GM21723 (cell line): ENCODE measurements around the gene PLGRKT.
A peak's percentile ranks its signal among the peaks of the same experiment; 100 is the strongest.
"Not testable (repeated sequence)": the region's sequence is repeated elsewhere in the genome, so short reads cannot be mapped to it uniquely, and the experiment has no call there.

Experiments used
- ATAC-seq: cut with Tn5 transposase; IDR thresholded peaks from one replicate; pipeline ENCODE4 v1.9.1; 2021; ENCODE audit warnings: mild to moderate bottlenecking, moderate library complexity; ENCODE audit not compliant: unreplicated experiment

Gene PLGRKT

DNA sequence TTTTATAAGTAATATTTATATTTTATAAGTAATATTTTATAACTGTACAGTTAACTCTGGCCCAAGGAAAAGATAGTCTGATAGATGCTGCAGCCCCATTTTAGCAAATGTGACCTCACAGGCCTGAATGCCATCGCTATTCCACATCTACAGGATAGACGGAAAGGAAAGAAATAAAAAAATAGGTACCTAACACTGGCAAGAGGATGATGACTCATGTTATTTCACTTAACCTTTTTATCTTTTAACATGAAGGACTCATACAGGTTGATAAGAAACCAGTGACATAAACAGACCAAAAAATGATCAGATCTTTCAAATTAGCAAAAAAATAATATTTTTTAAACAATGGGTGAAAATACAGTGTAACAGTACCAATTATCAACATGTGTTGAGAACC lies 15.3 kb upstream of the PLGRKT start:
- ATAC-seq, result no peak

DNA sequence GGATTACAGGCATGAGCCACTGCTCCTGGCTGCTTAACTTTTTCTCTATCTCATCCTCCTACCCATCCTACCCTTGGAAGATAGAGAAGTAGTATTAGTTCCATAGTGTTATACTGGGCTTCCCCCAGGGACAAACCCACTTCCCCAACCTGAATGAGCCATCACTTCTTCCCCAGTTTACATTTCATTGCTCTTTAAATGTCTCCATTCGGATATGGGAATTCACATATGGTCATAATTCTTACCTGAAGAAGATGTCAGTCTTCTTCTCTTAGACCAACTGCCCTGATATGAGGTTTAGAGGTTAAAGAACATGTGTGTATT lies 14.5 kb upstream of the PLGRKT start:
- no peak for ATAC-seq

DNA sequence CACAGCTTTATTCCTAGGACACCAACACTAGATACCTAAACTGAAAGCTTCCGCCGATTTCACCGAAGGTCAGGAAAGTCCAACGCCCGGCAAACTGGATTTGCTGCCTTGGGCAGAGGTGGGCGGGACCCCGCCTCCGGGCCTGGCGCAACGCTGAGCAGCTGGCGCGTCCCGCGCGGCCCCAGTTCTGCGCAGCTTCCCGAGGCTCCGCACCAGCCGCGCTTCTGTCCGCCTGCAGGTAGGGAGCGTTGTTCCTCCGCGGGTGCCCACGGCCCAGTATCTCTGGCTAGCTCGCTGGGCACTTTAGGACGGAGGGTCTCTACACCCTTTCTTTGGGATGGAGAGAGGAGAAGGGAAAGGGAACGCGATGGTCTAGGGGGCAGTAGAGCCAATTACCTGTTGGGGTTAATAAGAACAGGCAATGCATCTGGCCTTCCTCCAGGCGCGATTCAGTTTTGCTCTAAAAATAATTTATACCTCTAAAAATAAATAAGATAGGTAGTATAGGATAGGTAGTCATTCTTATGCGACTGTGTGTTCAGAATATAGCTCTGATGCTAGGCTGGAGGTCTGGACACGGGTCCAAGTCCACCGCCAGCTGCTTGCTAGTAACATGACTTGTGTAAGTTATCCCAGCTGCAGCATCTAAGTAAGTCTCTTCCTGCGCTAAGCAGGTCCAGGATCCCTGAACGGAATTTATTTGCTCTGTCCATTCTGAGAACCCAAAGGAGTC lies 12.8 kb upstream of the PLGRKT start, which contains the start of gene CD274:
Gene CD274 (plus strand): TSS at position 184 of the 733 bp plus-strand sequence. CDS start 5,572 bp downstream, outside the sequence.
- ATAC-seq, result peak; percentile 74

DNA sequence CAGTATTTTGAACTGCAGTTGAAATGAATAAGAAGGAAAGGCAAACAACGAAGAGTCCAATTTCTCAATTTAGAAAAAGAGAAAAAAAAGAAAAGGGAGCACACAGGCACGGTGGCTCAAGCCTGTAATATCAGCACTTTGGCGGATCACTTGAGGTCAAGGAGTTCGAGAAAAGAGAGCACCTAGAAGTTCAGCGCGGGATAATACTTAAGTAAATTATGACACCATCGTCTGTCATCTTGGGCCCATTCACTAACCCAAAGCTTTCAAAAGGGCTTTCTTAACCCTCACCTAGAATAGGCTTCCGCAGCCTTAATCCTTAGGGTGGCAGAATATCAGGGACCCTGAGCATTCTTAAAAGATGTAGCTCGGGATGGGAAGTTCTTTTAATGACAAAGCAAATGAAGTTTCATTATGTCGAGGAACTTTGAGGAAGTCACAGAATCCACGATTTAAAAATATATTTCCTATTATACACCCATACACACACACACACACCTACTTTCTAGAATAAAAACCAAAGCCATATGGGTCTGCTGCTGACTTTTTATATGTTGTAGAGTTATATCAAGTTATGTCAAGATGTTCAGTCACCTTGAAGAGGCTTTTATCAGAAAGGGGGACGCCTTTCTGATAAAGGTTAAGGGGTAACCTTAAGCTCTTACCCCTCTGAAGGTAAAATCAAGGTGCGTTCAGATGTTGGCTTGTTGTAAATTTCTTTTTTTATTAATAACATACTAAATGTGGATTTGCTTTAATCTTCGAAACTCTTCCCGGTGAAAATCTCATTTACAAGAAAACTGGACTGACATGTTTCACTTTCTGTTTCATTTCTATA lies 12.0 kb upstream of the PLGRKT start:
- ATAC-seq, result no peak

DNA sequence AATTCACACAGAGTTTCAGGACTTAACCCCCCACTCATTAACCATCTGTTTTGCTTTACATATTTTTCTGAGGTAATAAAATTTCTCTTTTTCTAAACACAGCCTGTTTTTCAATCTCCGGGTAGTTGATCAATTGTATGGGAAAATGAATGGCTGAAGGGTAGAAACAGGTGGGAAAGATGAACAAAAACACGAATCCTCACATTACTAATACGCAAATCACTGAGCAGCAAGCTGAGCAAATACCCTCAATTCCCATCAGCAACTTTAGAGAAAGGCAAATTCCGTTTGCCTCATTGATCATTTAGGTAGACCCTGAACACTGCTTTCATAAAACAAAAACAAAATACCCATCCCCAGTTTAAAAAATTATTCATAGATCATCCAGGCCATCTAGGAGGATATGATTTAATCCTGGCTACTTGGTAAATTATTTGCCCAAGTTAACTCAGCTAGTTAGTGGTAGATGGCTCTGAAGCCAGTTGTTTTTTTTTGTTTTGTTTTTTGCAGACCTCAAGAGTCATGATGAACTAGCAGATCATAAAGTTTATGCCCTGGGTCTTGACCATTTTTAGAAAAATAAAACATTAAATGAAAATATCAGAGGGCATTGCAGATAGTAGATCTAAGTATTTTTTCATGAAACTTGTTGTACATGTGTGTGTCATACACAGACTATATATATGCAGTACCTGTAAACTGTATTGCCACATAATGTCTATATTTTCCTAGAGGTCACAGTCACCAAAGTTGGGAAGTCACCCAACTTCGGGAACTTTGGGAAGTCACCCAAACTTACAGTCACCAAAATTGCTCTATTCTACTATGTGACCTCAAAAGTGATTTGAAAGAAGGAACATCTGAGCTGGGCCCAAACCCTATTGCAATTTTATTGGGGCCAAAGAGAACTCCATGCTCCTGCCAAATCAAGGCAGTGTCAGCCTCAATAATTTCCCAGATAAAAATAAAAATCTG lies 11.0 kb upstream of the PLGRKT start:
- ATAC-seq, result no peak

DNA sequence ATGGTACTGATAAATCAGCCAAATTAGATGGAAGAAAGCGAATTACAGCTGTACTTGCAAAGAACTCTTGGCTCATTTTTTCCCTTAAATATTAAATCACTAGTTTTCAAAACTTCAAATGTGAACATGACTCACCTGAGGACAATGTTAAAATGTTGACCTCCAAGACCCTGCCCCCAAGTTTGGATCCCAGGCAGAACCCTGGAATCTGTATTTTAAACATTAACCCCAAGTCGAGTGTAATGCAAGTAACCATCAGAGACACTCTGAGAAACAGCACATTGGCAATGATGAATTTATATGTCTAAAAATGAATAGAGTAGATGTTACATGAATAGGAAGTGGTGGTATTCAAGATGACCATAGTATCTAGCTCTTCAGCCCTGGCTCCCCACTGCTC lies 10.3 kb upstream of the PLGRKT start:
- no peak for ATAC-seq

DNA sequence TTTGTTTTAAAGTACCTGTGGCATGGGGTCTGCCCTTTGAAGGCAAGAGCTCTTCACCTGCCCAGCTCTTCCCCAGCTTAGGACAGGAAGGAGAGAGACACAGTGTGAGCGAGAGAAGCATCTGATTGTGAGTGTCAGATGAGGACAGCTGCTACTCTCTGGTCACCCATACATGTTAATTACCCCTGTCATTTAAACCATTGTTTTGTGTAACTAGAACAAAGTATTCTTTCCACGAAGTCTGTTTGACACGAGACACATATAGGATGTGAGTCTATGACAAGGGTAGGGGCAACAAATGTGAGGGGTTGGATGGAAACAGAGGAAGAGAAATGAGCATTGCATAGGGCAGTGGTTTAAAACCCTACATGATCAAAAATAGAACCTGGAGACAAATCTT lies 9.6 kb upstream of the PLGRKT start:
- ATAC-seq, result no peak

DNA sequence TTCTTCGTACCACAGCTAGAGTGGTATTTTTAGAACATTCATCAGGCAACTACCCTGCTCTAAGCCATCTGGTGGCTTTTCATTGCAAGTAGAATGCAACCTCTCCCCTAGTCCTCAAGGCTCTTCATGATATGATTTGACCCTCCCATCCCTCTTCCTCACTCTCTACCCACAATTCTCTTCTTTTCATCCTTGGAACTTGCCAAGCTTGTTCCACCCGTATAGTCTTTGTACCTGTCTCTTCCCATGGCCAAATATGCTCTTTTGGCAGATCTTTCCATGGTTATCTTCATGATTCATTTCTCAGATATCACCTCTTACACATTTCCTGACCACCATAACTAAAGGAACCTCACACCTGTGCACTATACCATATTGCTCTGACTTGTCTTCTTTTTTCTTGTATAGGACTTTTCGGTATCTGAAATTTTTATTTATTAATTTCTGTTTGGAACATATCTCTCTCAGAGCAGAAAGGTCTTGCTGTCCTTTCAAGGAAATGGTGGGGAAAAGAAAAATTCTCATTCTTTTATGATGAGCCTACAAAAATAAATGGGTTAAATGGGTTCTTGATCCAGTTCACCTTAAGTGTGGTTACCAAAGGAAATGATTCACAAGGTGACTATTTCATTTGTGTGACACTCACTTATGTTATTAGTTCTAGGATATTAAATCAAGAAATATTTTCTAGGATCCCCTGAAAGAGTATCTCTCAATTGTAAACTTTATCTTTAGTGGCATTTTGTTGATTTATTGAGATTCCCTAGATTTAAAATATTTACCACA lies 8.9 kb upstream of the PLGRKT start:
- ATAC-seq, result no peak

DNA sequence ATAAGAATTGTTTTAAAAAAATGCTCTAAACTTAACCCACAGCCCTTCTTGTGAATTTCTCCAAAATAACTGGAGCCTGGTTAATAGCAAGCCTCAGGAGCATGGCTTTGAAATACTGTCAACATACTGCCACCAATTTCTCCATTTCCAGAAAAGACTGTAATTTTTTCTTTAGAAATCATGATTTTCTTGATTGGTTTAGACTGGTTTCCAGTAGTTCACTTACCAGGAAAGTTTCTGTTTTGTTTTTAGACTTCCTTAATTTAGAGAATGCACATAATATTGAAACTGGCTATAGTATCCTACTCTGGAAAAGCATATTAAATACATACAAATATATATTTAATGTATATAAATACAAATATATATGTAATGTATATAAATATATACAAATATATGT lies 8.2 kb upstream of the PLGRKT start:
- ATAC-seq, result no peak

DNA sequence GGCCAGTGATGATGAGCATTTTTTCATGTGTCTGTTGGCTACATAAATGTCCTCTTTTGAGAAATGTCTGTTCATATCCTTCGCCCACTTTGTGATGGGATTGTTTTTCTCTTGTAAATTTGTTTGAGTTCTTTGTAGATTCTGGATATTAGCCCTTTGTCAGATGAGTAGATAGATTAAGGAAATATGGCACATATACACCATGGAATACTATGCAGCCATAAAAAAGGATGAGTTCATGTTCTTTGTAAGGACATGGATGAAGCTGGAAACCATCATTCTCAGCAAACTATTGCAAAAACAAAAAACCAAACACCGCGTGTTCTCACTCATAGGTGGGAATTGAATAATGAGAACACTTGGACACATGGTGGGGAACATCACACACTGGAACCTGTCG lies 7.4 kb upstream of the PLGRKT start:
- not testable (repeated sequence) for ATAC-seq

DNA sequence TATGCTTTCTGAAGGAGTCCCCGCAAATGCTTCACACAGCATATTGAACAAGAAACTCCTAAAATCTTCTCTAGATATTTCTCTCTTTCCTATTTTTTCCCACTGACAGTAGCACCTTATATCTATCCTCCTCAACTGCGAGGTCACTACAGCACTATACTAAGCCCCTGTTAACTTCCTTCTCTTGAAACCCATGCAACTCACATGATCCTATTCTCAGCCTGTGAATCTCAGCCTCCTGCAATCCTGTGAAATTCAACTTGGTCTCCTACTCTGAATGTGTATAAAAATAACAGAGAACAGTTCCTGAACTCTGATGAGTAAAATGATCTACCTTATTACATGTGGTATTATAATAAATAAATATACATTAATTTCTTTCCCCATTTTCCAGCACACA lies 6.1 kb upstream of the PLGRKT start:
- ATAC-seq, result no peak

DNA sequence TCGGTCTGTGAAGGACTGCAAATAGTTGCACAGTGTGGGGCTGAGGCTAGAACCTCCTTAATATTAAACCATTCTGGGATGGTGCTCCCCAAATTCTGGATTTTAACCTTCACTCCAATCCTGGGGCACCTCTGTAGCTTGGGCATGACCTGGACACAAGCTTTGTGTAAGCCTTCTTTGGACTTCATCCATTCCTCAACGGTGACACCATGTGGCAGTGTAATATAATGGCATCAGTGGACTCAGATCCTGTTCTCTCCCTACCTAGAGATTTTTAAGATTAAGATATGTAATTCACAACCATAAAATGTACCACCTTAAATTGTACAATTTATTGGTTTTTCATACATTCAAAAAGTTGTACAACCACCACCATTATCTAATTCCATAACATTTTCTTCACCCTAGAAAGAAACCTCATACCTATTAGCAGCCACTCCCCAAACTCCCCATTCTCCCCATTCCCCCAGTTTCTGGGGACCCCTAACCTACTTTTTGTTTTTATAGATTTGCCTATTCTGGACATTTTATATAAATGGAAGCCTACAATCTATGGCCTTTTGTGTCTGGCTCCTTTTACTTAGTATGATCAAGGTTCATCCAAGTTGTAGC lies 4.8 kb upstream of the PLGRKT start:
- no peak for ATAC-seq

DNA sequence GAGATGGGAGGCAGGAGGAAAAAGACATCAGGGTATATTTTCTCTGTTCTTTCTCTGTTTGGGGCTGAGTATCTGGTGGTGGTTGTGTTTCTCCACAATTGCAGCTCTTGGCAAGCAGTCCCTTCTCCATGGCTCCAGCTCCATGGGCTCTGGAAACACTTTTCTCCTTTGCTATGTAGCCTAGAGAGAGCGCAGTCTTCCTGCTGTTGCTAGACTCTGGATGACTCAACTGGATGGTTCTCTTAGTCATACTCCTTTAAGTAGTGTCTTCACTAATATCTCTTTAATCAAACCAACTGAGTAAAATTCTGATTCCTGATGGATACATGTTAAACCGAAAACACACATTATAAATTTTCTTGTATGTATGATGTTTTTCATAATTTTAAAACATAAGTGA lies 3.3 kb upstream of the PLGRKT start:
- no peak for ATAC-seq

DNA sequence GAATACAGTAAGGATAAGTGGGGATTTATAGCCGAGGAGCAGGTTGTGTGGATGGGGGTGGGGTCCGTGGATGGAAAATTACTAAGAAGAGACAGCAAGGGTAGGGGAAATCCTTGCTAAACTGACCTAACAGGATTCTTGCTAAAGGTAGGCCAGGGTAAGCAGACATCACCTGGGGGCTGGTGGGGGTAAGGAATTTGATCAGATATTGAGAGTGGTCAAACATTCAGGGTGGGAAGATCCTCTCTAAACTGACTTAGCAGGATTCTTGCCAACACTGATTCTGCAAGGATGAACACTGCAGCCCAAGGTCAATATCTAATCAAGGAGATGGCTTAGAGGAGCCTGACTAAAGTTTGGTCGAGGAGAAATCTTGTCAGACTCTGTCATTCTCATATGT lies 2.7 kb upstream of the PLGRKT start:
- ATAC-seq, result no peak

DNA sequence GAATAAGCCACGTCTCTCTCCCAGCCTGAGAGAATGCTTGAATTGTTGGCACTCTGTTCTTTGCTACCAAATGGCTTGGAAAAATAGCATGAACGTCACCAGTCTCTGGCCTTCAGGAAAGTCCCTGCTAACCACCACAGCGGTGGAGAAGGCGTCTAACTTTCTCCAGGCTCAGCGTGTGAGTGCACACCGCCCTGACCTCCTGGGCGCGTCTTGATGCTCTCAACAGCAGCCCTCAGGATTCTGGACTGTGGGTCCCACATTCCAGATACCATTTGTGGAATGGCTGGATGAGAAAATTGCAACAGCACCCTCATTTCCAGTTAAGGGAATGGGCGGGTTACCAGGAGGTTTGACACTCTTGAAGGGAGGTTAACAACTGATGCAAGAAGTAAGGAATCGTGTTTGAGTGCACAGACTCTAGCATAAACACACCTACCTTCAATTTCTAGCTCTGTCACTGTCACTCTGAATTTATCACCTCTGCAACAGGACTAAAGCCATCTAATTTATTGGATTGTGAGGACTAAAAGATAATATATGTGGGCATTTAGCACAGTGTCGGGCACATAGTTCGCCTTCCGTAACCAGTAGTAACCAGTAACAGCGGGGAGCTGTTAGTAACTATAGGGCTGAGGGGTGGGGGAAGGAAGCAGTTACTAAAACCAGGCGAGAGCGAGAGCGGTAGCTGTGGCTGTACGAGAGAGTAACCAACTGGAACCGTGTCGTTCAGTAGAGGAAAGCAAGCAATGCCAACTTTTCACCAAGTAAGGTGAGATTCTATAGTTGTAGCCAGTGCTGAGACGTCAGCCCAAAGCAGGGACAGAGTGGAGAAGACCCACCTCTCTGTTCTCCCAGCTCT lies 807 bp upstream of the PLGRKT start:
- peak; percentile 74 for ATAC-seq

DNA sequence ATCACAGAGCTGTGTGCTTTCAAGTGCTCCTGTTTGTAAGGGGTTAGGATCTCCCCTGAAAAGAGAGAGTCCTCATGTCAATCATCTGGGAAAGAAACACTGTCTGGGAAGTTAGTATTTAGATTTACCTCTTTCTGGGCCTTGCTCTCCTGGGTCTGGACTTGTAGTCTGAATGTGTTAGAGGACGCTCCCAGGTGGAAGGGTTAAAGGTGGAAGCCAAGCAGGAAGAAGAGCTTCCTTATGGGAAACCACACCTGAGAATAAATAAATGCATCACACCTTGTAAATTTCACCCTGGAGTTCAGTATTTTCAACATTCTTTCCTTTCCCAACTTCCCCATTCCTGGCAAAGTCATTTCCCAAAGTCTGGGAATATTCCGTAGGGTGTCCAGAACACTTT lies 1.3 kb downstream of the PLGRKT start:
- no peak for ATAC-seq

DNA sequence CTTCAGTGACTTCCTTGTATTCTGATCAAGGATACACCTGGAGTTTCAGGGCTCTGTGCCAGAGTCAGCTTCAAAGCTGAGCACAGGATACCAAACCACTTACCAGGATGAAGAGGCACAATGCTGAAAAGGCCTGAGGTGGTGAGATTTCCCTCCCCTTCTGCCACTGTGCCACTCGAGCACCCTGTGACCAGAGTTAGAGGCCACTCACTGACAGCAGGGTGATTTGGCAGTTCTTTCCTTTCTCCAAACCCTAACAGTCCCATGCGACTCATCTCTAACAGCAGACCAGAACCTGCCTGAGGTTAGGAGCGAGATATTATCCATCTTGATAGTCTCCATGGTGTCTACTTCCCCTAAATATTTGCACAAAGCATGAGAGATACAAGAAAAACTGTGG lies 1.8 kb downstream of the PLGRKT start:
- no peak for ATAC-seq

DNA sequence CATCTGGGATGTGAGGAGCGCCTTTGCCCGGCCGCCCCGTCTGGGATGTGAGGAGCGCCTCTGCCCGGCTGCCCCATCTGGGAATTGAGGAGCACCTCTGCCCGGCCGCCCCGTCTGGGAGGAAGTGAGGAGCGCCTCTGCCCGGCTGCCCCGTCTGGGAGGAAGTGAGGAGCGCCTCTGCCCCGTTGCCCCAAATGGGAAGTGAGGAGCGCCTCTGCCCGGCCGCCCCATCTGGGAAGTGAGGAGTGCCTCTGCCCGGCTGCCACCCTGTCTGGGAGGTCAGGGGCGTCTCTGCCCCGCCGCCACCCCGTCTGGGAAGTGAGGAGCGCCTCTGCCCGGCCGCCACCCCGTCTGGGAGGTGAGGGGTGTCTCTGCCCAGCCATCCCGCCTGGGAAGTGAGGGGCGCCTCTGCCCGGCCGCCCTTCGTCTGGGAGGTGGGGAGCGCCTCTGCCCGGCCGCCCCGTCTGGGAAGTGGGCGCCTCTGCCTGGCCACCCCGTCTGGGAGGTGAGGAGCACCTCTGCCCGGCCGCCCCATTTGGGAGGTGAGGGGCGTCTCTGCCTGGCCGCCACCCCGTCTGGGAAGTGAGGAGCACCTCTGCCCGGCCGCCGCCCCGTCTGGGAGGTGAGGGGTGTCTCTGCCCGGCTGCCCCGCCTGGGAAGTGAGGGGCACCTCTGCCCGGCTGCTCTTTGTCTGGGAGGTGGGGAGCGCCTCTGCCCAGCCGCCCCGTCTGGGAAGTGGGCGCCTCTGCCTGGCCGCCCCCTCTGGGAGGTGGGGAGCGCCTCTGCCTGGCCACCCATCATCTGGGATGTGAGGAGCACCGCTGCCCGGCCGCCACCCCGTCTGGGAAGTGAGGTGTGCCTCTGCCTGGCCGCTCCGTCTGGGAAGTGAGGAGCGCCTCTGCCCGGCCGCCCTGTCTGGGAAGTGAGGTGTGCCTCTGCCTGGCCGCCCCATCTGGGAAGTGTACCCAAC lies 3.6 kb downstream of the PLGRKT start:
- ATAC-seq, result not testable (repeated sequence)
